Retinal pigment epithelial cell (primary cell): ENCODE results near the gene LAMB3.

Experiments used
- DNase-seq: peaks from one replicate; pipeline ENCODE4 v3.0.0-alpha.2; 2010; ENCODE audit warnings: low read depth
- H3K4me3 ChIP-seq: 2 replicates; pipeline ENCODE4 v1.5.1; 2011; ENCODE audit warnings: mild to moderate bottlenecking, low read length, control low read depth, moderate library complexity
- TF ChIP-seq, protein P1 (sequence below): conservative IDR thresholded peaks from 2 replicates; pipeline ENCODE4 v1.5.1; 2011; ENCODE audit warnings: low read depth, low read length, control low read depth, inconsistent platforms

Gene LAMB3

GRCh38 chr1:209652873-209653401, 712 bp upstream of the LAMB3 start:
- TF ChIP-seq, protein P1, sequence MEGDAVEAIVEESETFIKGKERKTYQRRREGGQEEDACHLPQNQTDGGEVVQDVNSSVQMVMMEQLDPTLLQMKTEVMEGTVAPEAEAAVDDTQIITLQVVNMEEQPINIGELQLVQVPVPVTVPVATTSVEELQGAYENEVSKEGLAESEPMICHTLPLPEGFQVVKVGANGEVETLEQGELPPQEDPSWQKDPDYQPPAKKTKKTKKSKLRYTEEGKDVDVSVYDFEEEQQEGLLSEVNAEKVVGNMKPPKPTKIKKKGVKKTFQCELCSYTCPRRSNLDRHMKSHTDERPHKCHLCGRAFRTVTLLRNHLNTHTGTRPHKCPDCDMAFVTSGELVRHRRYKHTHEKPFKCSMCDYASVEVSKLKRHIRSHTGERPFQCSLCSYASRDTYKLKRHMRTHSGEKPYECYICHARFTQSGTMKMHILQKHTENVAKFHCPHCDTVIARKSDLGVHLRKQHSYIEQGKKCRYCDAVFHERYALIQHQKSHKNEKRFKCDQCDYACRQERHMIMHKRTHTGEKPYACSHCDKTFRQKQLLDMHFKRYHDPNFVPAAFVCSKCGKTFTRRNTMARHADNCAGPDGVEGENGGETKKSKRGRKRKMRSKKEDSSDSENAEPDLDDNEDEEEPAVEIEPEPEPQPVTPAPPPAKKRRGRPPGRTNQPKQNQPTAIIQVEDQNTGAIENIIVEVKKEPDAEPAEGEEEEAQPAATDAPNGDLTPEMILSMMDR: no peak
- peak; percentile 63 for DNase-seq
- H3K4me3 ChIP-seq: no peak overlapping the region

DNA sequence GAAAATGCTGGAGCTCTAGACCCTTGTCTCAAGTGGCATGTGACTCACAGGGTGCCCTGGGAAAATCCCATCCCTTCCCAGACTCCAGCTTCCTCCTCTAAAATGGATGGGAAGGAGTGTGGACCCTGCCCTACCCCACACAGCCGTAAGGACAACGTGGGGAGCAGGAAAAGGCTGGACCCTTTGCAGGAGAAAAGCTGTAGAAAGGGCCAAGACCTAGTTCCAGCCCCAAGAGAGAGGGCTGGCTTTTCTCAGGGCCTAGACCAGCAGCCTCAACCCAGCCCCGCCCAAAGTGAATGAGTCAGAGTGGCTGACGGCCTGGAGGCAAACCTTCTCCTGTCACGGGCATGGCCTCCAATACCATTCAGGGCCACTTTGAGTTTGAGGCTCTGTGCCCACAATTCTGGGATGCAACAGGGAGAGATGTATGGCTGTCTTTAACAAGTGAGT, 1.1 kb downstream of the LAMB3 start:
- peak; percentile 26 for DNase-seq
- no peak overlapping the region for H3K4me3 ChIP-seq
- TF ChIP-seq, protein P1: no peak

DNA sequence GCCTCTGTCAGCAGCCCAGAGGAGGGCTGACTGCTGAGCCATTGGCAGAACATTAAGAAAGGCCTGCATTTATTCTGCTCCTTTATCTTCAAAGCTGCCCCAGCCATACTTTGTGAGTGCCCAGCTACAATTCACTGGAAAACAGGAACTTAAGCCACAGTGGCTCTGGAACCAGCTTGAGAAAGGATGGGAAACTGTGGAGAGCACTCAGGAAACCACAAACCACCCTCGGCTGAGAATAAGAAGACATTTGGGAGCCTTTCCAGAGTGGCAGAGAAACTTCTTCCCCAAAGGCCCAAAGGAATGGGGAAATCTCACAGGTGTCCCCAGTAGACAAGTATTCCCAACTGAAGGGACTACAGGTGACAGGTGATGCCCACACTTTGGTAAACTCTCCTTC, 1.8 kb downstream of the LAMB3 start:
- no peak for DNase-seq
- TF ChIP-seq, protein P1: no peak
- H3K4me3 ChIP-seq: no peak overlapping the region

DNA sequence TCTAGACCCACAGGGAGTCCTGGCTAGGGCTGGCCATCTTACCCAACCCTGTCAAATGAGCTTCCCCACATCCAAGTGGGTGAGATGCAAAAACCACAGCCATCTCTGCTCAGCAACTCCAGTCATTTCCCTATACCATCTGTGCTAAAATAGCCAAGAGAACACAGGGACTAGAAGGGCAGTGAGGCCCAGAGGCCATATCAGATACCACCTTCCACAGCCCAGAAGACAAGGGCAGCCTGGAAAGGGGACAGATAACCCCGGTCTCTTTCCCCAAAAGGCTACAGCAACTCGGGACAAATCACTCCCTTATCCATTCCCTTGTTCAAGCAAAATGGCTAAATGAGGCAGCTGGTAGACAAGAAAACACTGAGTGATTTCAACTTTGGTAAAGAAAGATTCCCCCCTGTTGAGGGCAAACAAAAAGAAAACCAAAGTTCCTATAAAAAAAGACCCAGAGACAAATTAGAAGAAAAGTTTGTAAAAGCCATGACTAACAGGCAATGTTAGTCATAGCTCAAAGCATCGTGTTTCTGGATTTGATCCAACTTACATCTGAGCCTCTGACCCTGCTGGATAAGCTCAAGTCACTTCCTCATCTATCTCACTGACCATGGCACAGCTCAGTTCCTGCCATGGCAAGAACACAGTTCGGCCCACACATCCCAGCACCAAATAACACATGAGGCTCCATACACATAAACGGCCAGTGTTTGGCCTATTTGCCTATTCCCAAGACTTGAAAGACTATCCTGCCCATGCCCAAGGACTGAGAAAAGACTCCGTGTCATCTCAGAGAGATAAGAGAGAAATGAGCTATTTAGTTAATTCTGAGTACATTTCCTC, 3.1 kb downstream of the LAMB3 start:
- DNase-seq: peak; percentile 78
- H3K4me3 ChIP-seq: no peak overlapping the region
- TF ChIP-seq, protein P1: no peak

DNA sequence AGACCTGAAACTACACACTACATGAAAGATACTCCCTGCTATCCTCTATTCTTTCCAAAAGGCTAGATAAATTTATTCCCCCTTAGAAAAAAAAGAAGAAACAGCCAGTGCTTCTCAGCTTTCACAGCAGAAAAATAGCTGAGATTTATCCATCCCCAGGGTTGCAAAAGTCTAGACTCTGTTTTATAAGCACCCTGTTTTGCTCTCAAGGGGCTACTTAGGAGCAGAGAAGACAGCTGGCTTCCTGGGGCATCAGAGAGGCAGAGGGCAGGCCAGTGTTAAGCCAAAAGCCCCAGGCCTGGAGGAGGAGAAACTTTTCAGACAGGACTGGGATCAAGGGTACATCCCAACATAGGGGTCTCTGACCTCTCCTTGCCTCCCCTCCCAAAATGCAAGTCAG, 3.9 kb downstream of the LAMB3 start:
- no peak overlapping the region for H3K4me3 ChIP-seq
- TF ChIP-seq, protein P1: no peak
- DNase-seq: no peak

GRCh38 chr1:209647156-209647555, 5.1 kb downstream of the LAMB3 start:
- no peak overlapping the region for H3K4me3 ChIP-seq
- TF ChIP-seq, protein P1: no peak
- DNase-seq: no peak

- no peak for DNase-seq
- TF ChIP-seq, protein P1: peak; percentile 23
- H3K4me3 ChIP-seq: no peak overlapping the region
Observed at GRCh38 chr1:209646558-209646957, 5.7 kb downstream of the LAMB3 start.
